ENCODE measurements around the gene RUNX1. TPM values are rescaled to one million over a fixed set of nuclear protein-coding genes. Genes with fewer than 3 reads are reported as not detected.

RUNX1 gene
- total and polyA plus RNA-seq, 2 of the 13 experiments (the other 11 are each of a cell fraction or from before 2014, with no cell fraction given): 5.4 to 6.4 TPM

GRCh38 chr21:34850166-34850690 is 198.9 kb downstream of the RUNX1 start:
- in situ Hi-C loops (cut with HindIII; ENCODE audit: extremely low pct_ligation_motif_present, low pct_unique_long_range_greater_than_20kb) (no loop called here), intact Hi-C loops (cut with micrococcal nuclease; ENCODE audit: unreplicated experiment) (no loop called here)
- Histone ChIP-seq H3K4me3 (replicated peaks in 1 of 3; ENCODE audit: insufficient read depth in 1 of 3, low read depth in 2 of 3, low read length in 3 of 3) (no peak overlapping the region), H3K4me1 (ENCODE audit: insufficient read depth, low read length) (no peaks in the 10 kb centered on the region), H3K79me2 (ENCODE audit: insufficient read depth, low read length) (no peaks in the 10 kb centered on the region), H3K27me3 (ENCODE audit: control insufficient read depth in 1 of 2, insufficient read depth in 2 of 2, low read length in 2 of 2) (no peaks in the 10 kb centered on the region), H3K36me3 (replicated peaks in 1 of 2; ENCODE audit: control insufficient read depth in 1 of 2, insufficient read depth in 2 of 2, low read length in 2 of 2) (peaks cover 8 to 64% of the 10 kb centered on the region in 2 experiments), H4K20me1 (ENCODE audit: insufficient read depth, low read length) (no peaks in the 10 kb centered on the region), H3K9ac (ENCODE audit: insufficient read depth, low read depth, low read length) (no peak overlapping the region), H2AFZ (ENCODE audit: low read length) (no peak overlapping the region), H3K9me3 (ENCODE audit: low read length) (no peaks in the 10 kb centered on the region), H3K27ac (ENCODE audit: extremely low read length, insufficient read depth, low read length) (no peak overlapping the region), H3K4me2 (ENCODE audit: low read depth, low read length) (no peak overlapping the region)
- CTCF ChIA-PET (ENCODE audit: low intra/inter-chr PET ratio, low total read pairs): no interaction called here
- FAIRE-seq (no peak), DNase-seq (ENCODE audit: low spot score) (no peak), ATAC-seq (no peak)
- TF ChIP-seq ZNF468 (CRISPR knock-in tag; IDR thresholded peaks at IDR 0.05) (no peak), TCF7L2 (IDR thresholded peaks at IDR 0.05; ENCODE audit: low read depth, low read length) (no peak), WIZ (CRISPR knock-in tag; IDR thresholded peaks at IDR 0.05) (no peak), SPEN (CRISPR knock-in tag; IDR thresholded peaks at IDR 0.05; ENCODE audit: low read depth) (no peak), EZH2 (conservative IDR thresholded peaks at IDR 0.05; ENCODE audit: low read depth, low read length) (no peak), ZBTB49 (CRISPR knock-in tag; IDR thresholded peaks at IDR 0.05; ENCODE audit: borderline replicate concordance) (no peak), KLF16 (CRISPR knock-in tag; IDR thresholded peaks at IDR 0.05) (no peak), HNRNPK (IDR thresholded peaks at IDR 0.05; ENCODE audit: low read depth, low read length, poor library complexity, severe bottlenecking) (no peak), NFRKB (IDR thresholded peaks at IDR 0.05) (no peak), ZXDC (CRISPR knock-in tag; IDR thresholded peaks at IDR 0.05) (no peak)
- no TSS peak for BruUV-seq (replicated peaks)
- POLR2A ChIA-PET: no interaction called here
- WGBS (ENCODE audit: low lambda C conversion rate): 97% methylated on average over 10 of the region's 11 CpGs

Data from HepG2 (cell line).